Stomach (tissue), 9 donors: Measurements from ENCODE around the gene UBE2N. TPM values are rescaled to one million over a fixed set of nuclear protein-coding genes. Genes with fewer than 3 reads are reported as not detected.
A peak's percentile ranks its signal among the peaks of the same experiment; 100 is the strongest.
"Not testable (repeated sequence)": the region's sequence is repeated elsewhere in the genome, so short reads cannot be mapped to it uniquely, and the experiment has no call there.

Source experiments
- DNase-seq, 2 donors: peaks; one replicate each; pipeline versions ENCODE4 v3.0.0 to v3.0.0-alpha.2; 2013 to 2019
- H3K27ac ChIP-seq, 5 donors: fragments of 200-600 bp in 4 of 5; sonication (generic) in 4 of 5; one replicate each; pipeline ENCODE4 v1.5.1; 2013 to 2019; ENCODE audit warnings: mild to moderate bottlenecking in 1 of 5, moderate library complexity in 1 of 5
- H3K27me3 ChIP-seq, 3 donors: fragments of 200-600 bp; sonication (generic); one replicate each; pipeline ENCODE4 v1.5.1; 2017 to 2019; ENCODE audit warnings: mixed run types in 1 of 3
- H3K36me3 ChIP-seq, 4 donors: fragments of 200-600 bp; sonication (generic); 1 replicate in 3 of 4; 2 replicates in 1 of 4; pipeline ENCODE4 v1.5.1; 2016 to 2019
- H3K4me1 ChIP-seq, 4 donors: fragments of 200-600 bp; sonication (generic); one replicate each; pipeline ENCODE4 v1.5.1; 2016 to 2019
- H3K4me3 ChIP-seq, 4 donors: fragments of 200-600 bp; sonication (generic) in 3 of 4; one replicate each; pipeline ENCODE4 v1.5.1; 2016 to 2019; ENCODE audit warnings: mild to moderate bottlenecking in 1 of 4
- H3K9me3 ChIP-seq, 4 donors: fragments of 200-600 bp; sonication (generic); one replicate each; pipeline ENCODE4 v1.5.1; 2016 to 2019
- CTCF ChIP-seq, 7 experiments: fragments of 450-650 bp in 4 of 7; fragments of 200-600 bp in 3 of 7; sonication (generic) in 3 of 7; IDR thresholded peaks; one replicate each; pipeline ENCODE4 v1.5.1; 2016 to 2019; ENCODE audit warnings: antibody characterized with exemption in 7 of 7, control low read depth in 2 of 7, mild to moderate bottlenecking in 1 of 7
- EP300 ChIP-seq: sonication (generic); formaldehyde crosslinking; IDR thresholded peaks from one replicate; pipeline ENCODE4 v1.6.1; 2017; ENCODE audit warnings: antibody characterized with exemption
- POLR2A ChIP-seq, 4 donors: fragments of 450-650 bp; IDR thresholded peaks; one replicate each; pipeline ENCODE4 v1.6.1; 2016; ENCODE audit warnings: antibody characterized with exemption in 4 of 4, control low read depth in 2 of 4, mild to moderate bottlenecking in 1 of 4, moderate library complexity in 1 of 4
- POLR2AphosphoS5 ChIP-seq, 3 donors: sonication (generic); formaldehyde crosslinking; IDR thresholded peaks; one replicate each; pipeline ENCODE4 v1.6.1; 2016; ENCODE audit warnings: antibody characterized with exemption in 3 of 3
- WGBS, 5 donors: extraction: QIAGEN DNeasy Blood & Tissue Kit in 3 of 5; methylation state at CpG; one replicate each; pipeline versions ENCODE4 v1.1.5 to v1.1.7; 2013 to 2018; 5-methylcytosine and 5-hydroxymethylcytosine counted together
- intact Hi-C: fragments of 100-400 bp; cut with DNase I; formaldehyde crosslinking; loops from one replicate; pipeline ENCODE4 v1.15.1; 2023; ENCODE audit warnings: low total_unique reads
- polyA plus RNA-seq, 3 donors: library from polyadenylated mRNA; stranded (reverse); fragments of 200-250 nt; gene quantifications; one replicate each; pipeline ENCODE4 v1.2.3, GENCODE V29; 2013
- total RNA-seq, 5 donors: library from RNA; depleted of rRNA; stranded (reverse); fragments of >200 nt; gene quantifications; one replicate each; pipeline versions ENCODE4 v1.1.0 to v1.2.3, GENCODE V29; 2014 to 2016
- donor health status: healthy with polysubstance abuse.
- donor health status: Bipolar disorder and iron deficiency.
- donor health status: healthy.

The UBE2N gene
- total and polyA plus RNA-seq, 8 donors = 6.1 to 65.7 (median 33.9) TPM

- Histone ChIP-seq H3K27ac (no peak overlapping the region), H3K36me3 (no peaks in the 10 kb centered on the region), H3K9me3 (no peaks in the 10 kb centered on the region), H3K27me3 (no peaks in the 10 kb centered on the region), H3K4me3 (no peak overlapping the region), H3K4me1 (peaks cover 6 to 89% (median 58%) of the 10 kb centered on the region in 4 donors)
- DNase-seq = no peak
- intact Hi-C loops = no loop called here
- WGBS, 5 donors = 78 to 87% (median 81%) methylated on average over 2 of the region's 2 CpGs
- TF ChIP-seq POLR2A (IDR thresholded peaks at IDR 0.05) = no peak
- no peak for TF ChIP-seq POLR2AphosphoS5 (IDR thresholded peaks at IDR 0.05)
- no peak for TF ChIP-seq CTCF (IDR thresholded peaks at IDR 0.05)
- no peak for TF ChIP-seq EP300
Measured at GRCh38 chr12:93387780-93388179, 54.0 kb downstream of the UBE2N start.

GRCh38 chr12:93381976-93382437 lies 59.7 kb downstream of the UBE2N start:
- Histone ChIP-seq H3K4me3 (peak overlapping the region in 3 of 4 donors; percentile 79 to 97 (median 94)), H3K27ac (peak overlapping the region in 2 of 5 donors; percentile 97 to 98), H3K4me1 (peaks cover 25 to 82% (median 48%) of the 10 kb centered on the region in 4 donors)
- H3K9me3 ChIP-seq, intact Hi-C loops, H3K27me3 ChIP-seq, DNase-seq, H3K36me3 ChIP-seq: not testable (repeated sequence)
- 81 to 91% (median 87%) methylated on average over 5 of the region's 5 CpGs for WGBS, 5 donors

GRCh38 chr12:93381161-93381975 lies 60.4 kb downstream of the UBE2N start:
- intact Hi-C loops = no loop called here
- Histone ChIP-seq H3K36me3 (no peaks in the 10 kb centered on the region), H3K9me3 (no peaks in the 10 kb centered on the region), H3K27ac (peak overlapping the region; percentile 24 to 98 (median 97)), H3K4me1 (peaks cover 25 to 82% (median 55%) of the 10 kb centered on the region in 4 donors), H3K4me3 (peak overlapping the region; percentile 79 to 97 (median 89)), H3K27me3 (no peaks in the 10 kb centered on the region)
- no peak for TF ChIP-seq POLR2AphosphoS5 (IDR thresholded peaks at IDR 0.05)
- no peak for TF ChIP-seq EP300
- TF ChIP-seq CTCF (IDR thresholded peaks at IDR 0.05) = no peak
- peak in 1 of 2 donors; percentile 24 for DNase-seq
- 34 to 57% (median 39%) methylated on average over 5 of the region's 5 CpGs for WGBS, 5 donors

GRCh38 chr12:93380480-93381121 lies 61.1 kb downstream of the UBE2N start:
- DNase-seq = peak in 1 of 2 donors; percentile 69
- H3K27me3 ChIP-seq = no peaks in the 10 kb centered on the region
- intact Hi-C loops = no loop called here
- peak overlapping the region in 4 of 5 donors; percentile 94 to 98 (median 98) for H3K27ac ChIP-seq
- TF ChIP-seq EP300 (no peak), CTCF (IDR thresholded peaks at IDR 0.05) (peak in 3 of 7 experiments; percentile 6 to 25 (median 14))
- H3K4me3 ChIP-seq = peak overlapping the region; percentile 79 to 97 (median 89)
- no peaks in the 10 kb centered on the region for H3K9me3 ChIP-seq
- H3K36me3 ChIP-seq = no peaks in the 10 kb centered on the region
- 19 to 34% (median 21%) methylated on average over 2 of the region's 2 CpGs for WGBS, 5 donors
- H3K4me1 ChIP-seq = peaks cover 25 to 82% (median 62%) of the 10 kb centered on the region in 4 donors
